ENCODE results near the gene DRGX. TPM values are rescaled to one million over a fixed set of nuclear protein-coding genes. Genes with fewer than 3 reads are reported as not detected.

Gene DRGX
- total RNA-seq, 1 experiment from 2014 or later = not detected

DNA sequence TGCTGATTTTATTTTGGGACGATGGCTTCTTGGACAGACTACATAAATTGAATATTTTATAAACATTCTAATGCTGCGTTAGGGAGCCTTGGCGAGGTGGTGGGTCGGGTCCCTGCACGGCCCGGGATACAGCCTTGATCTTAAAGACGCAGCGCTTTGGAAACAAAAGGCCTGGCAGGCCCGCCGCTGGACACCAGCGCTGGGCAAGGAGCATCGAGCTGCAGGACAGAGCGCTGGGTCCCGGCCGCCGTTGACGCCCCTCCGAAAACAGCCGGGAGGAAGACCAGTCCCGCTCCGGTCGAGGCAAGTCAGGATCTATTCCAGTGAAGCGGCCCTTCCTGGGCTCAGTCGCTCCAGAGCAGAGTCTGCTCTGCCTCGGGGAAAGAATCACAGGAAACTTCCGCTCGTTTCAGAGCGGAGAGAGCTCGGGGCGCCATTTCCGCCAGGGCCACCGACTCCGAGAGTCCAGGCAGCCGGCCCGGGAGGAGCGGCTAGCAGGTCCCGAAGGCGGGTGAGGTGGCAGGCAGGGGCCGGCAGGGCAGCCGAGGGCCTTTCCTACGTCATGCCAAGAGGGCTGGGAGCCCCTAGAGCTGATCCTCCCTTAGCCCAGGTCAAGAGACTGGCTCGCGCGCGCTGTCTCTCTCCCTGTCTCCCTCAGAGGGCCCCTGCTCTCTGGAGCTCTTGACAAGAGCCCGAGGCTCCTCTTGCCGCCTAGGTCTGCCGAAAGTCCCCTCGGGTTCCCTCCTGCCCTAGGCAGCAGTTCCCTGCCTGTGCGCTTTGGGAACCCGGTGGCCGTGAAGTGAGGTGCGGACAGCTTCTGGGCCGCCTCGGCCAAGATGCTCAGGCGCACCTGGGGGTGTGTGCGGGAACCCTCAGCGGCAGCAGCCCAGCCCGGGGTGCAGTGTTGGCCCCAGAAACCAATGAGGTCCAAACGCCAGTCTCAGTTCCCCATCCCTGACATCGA is 1.4 kb upstream of the DRGX start:
- Histone ChIP-seq H3K4me1 (ENCODE audit: insufficient read depth, low read length, poor library complexity, severe bottlenecking) (peaks cover 8% of the 10 kb centered on the region), H3K4me3 (ENCODE audit: low read depth, low read length, poor library complexity, severe bottlenecking) (no peak overlapping the region), H3K9me3 (ENCODE audit: low read depth, low read length, poor library complexity, severe bottlenecking) (no peaks in the 10 kb centered on the region), H3K27me3 (replicated peaks; ENCODE audit: insufficient read depth, low read depth, low read length, poor library complexity) (peaks cover 97% of the 10 kb centered on the region), H3K36me3 (ENCODE audit: insufficient read depth, low read length, poor library complexity, severe bottlenecking) (no peaks in the 10 kb centered on the region), H3K27ac (ENCODE audit: low read depth, low read length, poor library complexity, severe bottlenecking) (no peak overlapping the region)
- DNase-seq (ENCODE audit: low spot score) = no peak
- TF ChIP-seq EZH2 (IDR thresholded peaks at IDR 0.05; ENCODE audit: borderline replicate concordance, low read depth, low read length, poor library complexity, severe bottlenecking) = no peak
- TF ChIP-seq, protein P1, sequence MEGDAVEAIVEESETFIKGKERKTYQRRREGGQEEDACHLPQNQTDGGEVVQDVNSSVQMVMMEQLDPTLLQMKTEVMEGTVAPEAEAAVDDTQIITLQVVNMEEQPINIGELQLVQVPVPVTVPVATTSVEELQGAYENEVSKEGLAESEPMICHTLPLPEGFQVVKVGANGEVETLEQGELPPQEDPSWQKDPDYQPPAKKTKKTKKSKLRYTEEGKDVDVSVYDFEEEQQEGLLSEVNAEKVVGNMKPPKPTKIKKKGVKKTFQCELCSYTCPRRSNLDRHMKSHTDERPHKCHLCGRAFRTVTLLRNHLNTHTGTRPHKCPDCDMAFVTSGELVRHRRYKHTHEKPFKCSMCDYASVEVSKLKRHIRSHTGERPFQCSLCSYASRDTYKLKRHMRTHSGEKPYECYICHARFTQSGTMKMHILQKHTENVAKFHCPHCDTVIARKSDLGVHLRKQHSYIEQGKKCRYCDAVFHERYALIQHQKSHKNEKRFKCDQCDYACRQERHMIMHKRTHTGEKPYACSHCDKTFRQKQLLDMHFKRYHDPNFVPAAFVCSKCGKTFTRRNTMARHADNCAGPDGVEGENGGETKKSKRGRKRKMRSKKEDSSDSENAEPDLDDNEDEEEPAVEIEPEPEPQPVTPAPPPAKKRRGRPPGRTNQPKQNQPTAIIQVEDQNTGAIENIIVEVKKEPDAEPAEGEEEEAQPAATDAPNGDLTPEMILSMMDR (conservative IDR thresholded peaks at IDR 0.05; ENCODE audit: low read depth, low read length) = no peak
- ChIA-PET CTCF (no interaction called here), POLR2A (ENCODE audit: low non-redundant PET) (no interaction called here)
- BruUV-seq (replicated peaks) = no TSS peak
- intact Hi-C loops (cut with micrococcal nuclease; ENCODE audit: unreplicated experiment) = no loop called here

- POLR2A ChIA-PET (ENCODE audit: low non-redundant PET) = no interaction called here
- peaks cover 8% of the 10 kb centered on the region for H3K4me1 ChIP-seq (ENCODE audit: insufficient read depth, low read length, poor library complexity, severe bottlenecking)
- TF ChIP-seq, protein P1 (conservative IDR thresholded peaks at IDR 0.05; ENCODE audit: low read depth, low read length) = no peak
- peak; percentile 75 for TF ChIP-seq EZH2 (IDR thresholded peaks at IDR 0.05; ENCODE audit: borderline replicate concordance, low read depth, low read length, poor library complexity, severe bottlenecking)
- no peak for DNase-seq (ENCODE audit: low spot score)
- H3K4me3 ChIP-seq (ENCODE audit: low read depth, low read length, poor library complexity, severe bottlenecking) = no peak overlapping the region
- H3K27me3 ChIP-seq (replicated peaks; ENCODE audit: insufficient read depth, low read depth, low read length, poor library complexity) = peaks cover 97% of the 10 kb centered on the region
- no peaks in the 10 kb centered on the region for H3K36me3 ChIP-seq (ENCODE audit: insufficient read depth, low read length, poor library complexity, severe bottlenecking)
- H3K9me3 ChIP-seq (ENCODE audit: low read depth, low read length, poor library complexity, severe bottlenecking) = no peaks in the 10 kb centered on the region
- no TSS peak for BruUV-seq (replicated peaks)
- intact Hi-C loops (cut with micrococcal nuclease; ENCODE audit: unreplicated experiment) = no loop called here
- no peak overlapping the region for H3K27ac ChIP-seq (ENCODE audit: low read depth, low read length, poor library complexity, severe bottlenecking)
- CTCF ChIA-PET = no interaction called here
Observed at GRCh38 chr10:49396666-49396999, 744 bp upstream of the DRGX start.

DNA sequence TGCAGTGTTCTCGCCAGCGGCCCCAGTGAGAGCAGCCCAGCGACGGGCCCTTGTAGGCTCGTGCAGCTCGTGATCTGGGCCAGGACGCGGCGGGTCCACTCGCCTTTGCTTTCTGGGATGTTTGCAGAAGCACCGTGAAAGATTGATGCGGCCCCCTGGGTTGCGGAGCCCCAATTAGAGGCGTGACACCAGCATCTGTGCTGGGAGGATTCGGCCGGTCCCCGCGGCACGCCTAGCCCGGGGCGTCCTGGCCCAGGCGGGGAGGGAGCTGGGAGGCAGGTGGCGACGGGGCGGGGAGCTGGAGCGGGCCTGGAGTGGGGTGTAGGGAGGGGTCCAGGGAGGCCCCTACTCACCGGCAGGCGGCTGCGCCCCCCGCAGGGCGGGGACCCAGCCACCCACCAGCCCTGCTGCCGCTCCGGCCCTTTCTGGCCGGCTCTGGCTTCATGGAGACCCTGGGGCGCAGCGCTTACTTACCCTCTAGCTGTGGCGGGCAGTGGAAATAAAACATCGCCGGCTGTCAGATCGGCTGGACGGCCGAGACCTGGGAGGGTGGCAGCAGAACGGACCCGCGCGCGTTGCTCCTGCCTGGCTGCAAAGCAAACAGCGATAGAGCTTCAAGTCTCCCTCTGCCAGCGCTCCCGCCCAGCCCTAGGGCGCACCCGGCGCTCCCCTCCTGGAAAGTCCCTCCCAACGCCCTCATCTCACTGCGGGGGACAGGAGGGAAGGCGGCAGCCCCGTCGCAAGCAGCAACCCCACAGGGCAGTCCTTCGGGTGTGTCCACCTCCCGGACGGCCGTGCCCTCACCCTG is 752 bp downstream of the DRGX start:
- POLR2A ChIA-PET (ENCODE audit: low non-redundant PET) = no interaction called here
- Histone ChIP-seq H3K4me3 (ENCODE audit: low read depth, low read length, poor library complexity, severe bottlenecking) (no peak overlapping the region), H3K27ac (ENCODE audit: low read depth, low read length, poor library complexity, severe bottlenecking) (no peak overlapping the region), H3K9me3 (ENCODE audit: low read depth, low read length, poor library complexity, severe bottlenecking) (no peaks in the 10 kb centered on the region), H3K4me1 (ENCODE audit: insufficient read depth, low read length, poor library complexity, severe bottlenecking) (peaks cover 8% of the 10 kb centered on the region), H3K27me3 (replicated peaks; ENCODE audit: insufficient read depth, low read depth, low read length, poor library complexity) (peaks cover 100% of the 10 kb centered on the region), H3K36me3 (ENCODE audit: insufficient read depth, low read length, poor library complexity, severe bottlenecking) (no peaks in the 10 kb centered on the region)
- BruUV-seq (replicated peaks) = no TSS peak
- TF ChIP-seq, protein P1 (conservative IDR thresholded peaks at IDR 0.05; ENCODE audit: low read depth, low read length) = no peak
- TF ChIP-seq EZH2 (IDR thresholded peaks at IDR 0.05; ENCODE audit: borderline replicate concordance, low read depth, low read length, poor library complexity, severe bottlenecking) = peak; percentile 83
- intact Hi-C loops (cut with micrococcal nuclease; ENCODE audit: unreplicated experiment) = no loop called here
- DNase-seq (ENCODE audit: low spot score) = no peak
- CTCF ChIA-PET = no interaction called here

Data from A673 (cell line).